B cell (primary cell): ENCODE measurements around the gene MAML2. TPM values are rescaled to one million over a fixed set of nuclear protein-coding genes. Genes with fewer than 3 reads are reported as not detected.

Experiments used
- ATAC-seq: fragments of 200-7000 bp; cut with Tn5 transposase; one replicate; pipeline ENCODE4 v1.10.0; 2021; ENCODE audit warnings: low read depth, mild to moderate bottlenecking, moderate number of reproducible peaks, moderate library complexity
- CTCF ChIA-PET: fragments of 350-600 bp; sonication (Branson Sonifier 250); formaldehyde crosslinking; loops from one replicate; lab custom pipeline; 2021; ENCODE audit warnings: antibody characterized with exemption, inconsistent platforms; lab: Charles Lee
- POLR2A ChIA-PET: fragments of 350-600 bp; sonication (Branson Sonifier 250); formaldehyde crosslinking; loops from one replicate; lab custom pipeline; 2021; ENCODE audit warnings: antibody characterized with exemption; lab: Charles Lee
- DNase-seq: peaks from one replicate; pipeline ENCODE4 v3.0.0; 2013
- H2AFZ ChIP-seq: 2 replicates; pipeline ENCODE4 v1.6.1; 2012; ENCODE audit warnings: mild to moderate bottlenecking, low read depth, low read length; ENCODE audit not compliant: insufficient read depth, poor library complexity, severe bottlenecking
- H3K27ac ChIP-seq, 2 donors: 1 replicate in 1 of 2; 2 replicates in 1 of 2; pipeline ENCODE4 v1.5.1; 2012 to 2013; ENCODE audit warnings: low read length in 2 of 2, mild to moderate bottlenecking in 2 of 2, moderate library complexity in 1 of 2
- H3K27me3 ChIP-seq, 4 experiments: fragments of 200-600 bp in 1 of 4; sonication (generic) in 1 of 4; replicated peaks in 1 of 4; 1 replicate in 2 of 4; 2 replicates in 2 of 4; pipeline versions ENCODE4 v1.6.1 to v1.7.0; 2013 to 2016; ENCODE audit warnings: low read length in 3 of 4, mild to moderate bottlenecking in 2 of 4, mixed read lengths in 1 of 4, moderate library complexity in 1 of 4; ENCODE audit not compliant: insufficient read depth in 4 of 4, control insufficient read depth in 3 of 4; ENCODE audit errors: control extremely low read depth in 1 of 4
- H3K36me3 ChIP-seq, 2 experiments: replicated peaks in 1 of 2; 1 replicate in 1 of 2; 2 replicates in 1 of 2; pipeline versions ENCODE4 v1.6.1 to v1.7.1; 2013; ENCODE audit warnings: low read length in 1 of 2; ENCODE audit not compliant: insufficient read depth in 2 of 2, control insufficient read depth in 1 of 2; ENCODE audit errors: control extremely low read depth in 1 of 2, extremely low read depth in 1 of 2
- H3K4me1 ChIP-seq, 2 donors: fragments of 200-600 bp in 1 of 2; sonication (generic) in 1 of 2; 1 replicate in 1 of 2; 2 replicates in 1 of 2; pipeline versions ENCODE4 v1.5.1 to v1.6.1; 2013 to 2017; ENCODE audit warnings: low read length in 2 of 2; ENCODE audit not compliant: control insufficient read depth in 2 of 2, insufficient read depth in 2 of 2
- H3K4me2 ChIP-seq: replicated peaks from 2 replicates; pipeline ENCODE3; 2012; ENCODE audit warnings: mild to moderate bottlenecking, low read depth, low read length; ENCODE audit not compliant: poor library complexity, severe bottlenecking
- H3K4me3 ChIP-seq, 5 experiments: fragments of 200-600 bp in 1 of 5; sonication (generic) in 1 of 5; 1 replicate in 3 of 5; 2 replicates in 2 of 5; pipeline versions ENCODE4 v1.5.1 to v1.7.0; 2011 to 2016; ENCODE audit warnings: low read length in 4 of 5, mild to moderate bottlenecking in 4 of 5, low read depth in 2 of 5, control low read depth in 1 of 5, moderate library complexity in 1 of 5; ENCODE audit not compliant: insufficient read depth in 1 of 5; ENCODE audit errors: control extremely low read depth in 1 of 5, extremely low read depth in 1 of 5
- H3K79me2 ChIP-seq: fragments of 200-600 bp; sonication (generic); one replicate; pipeline ENCODE4 v1.6.0; 2016; ENCODE audit warnings: low read length; ENCODE audit not compliant: control insufficient read depth, insufficient read depth
- H3K9ac ChIP-seq: fragments of 200-600 bp; sonication (generic); 2 replicates; pipeline ENCODE4 v1.6.1; 2017; ENCODE audit warnings: mild to moderate bottlenecking, low read length, moderate library complexity
- H3K9me3 ChIP-seq, 3 donors: one replicate each; pipeline versions ENCODE4 v1.6.1 to v1.7.1; 2013; ENCODE audit warnings: low read length in 2 of 3; ENCODE audit not compliant: control insufficient read depth in 2 of 3, insufficient read depth in 1 of 3; ENCODE audit errors: control extremely low read depth in 1 of 3
- H4K20me1 ChIP-seq: 2 replicates; pipeline ENCODE4 v1.6.0; 2012; ENCODE audit warnings: mild to moderate bottlenecking, low read length; ENCODE audit not compliant: insufficient read depth, control insufficient read depth, poor library complexity, severe bottlenecking
- H3K27ac Mint-ChIP-seq: one replicate; pipeline ENCODE4 v1.8.0; 2021; ENCODE audit warnings: mixed read lengths
- H3K27me3 Mint-ChIP-seq: one replicate; pipeline ENCODE4 v1.8.0; 2021; ENCODE audit warnings: mixed read lengths
- H3K4me1 Mint-ChIP-seq: one replicate; pipeline ENCODE4 v1.8.0; 2021; ENCODE audit warnings: mixed read lengths
- H3K4me3 Mint-ChIP-seq: one replicate; pipeline ENCODE4 v1.8.0; 2021; ENCODE audit warnings: mixed read lengths
- H3K9me3 Mint-ChIP-seq: one replicate; pipeline ENCODE4 v1.8.0; 2022; ENCODE audit warnings: mixed read lengths; ENCODE audit not compliant: insufficient read depth
- EZH2 ChIP-seq: IDR thresholded peaks from 2 replicates; pipeline ENCODE4 v1.6.1; 2012; ENCODE audit warnings: borderline replicate concordance, low read depth, mild to moderate bottlenecking, moderate library complexity, low read length; ENCODE audit not compliant: insufficient read depth, poor library complexity, severe bottlenecking
- WGBS: methylation state at CpG from one replicate; pipeline ENCODE4 v1.1.5; 2013; ENCODE audit warnings: missing lambda C conversion rate; ENCODE audit not compliant: insufficient coverage; 5-methylcytosine and 5-hydroxymethylcytosine counted together
- intact Hi-C: fragments of 100-400 bp; cut with micrococcal nuclease; formaldehyde crosslinking; loops from one replicate; pipeline ENCODE4 v1.10.0; 2022
- polyA plus RNA-seq: library from polyadenylated mRNA; depleted of rRNA; stranded (reverse); fragments of >200 nt; gene quantifications from 2 replicates; pipeline ENCODE4 v1.2.3, GENCODE V29; 2012
- total RNA-seq, 2 donors: library from RNA; stranded (reverse); fragments of 120-200 nt in 1 of 2; gene quantifications; 1 replicate in 1 of 2; 2 replicates in 1 of 2; pipeline versions ENCODE4 v1.2.3 to v1.2.4, GENCODE V29; 2013 to 2022
- TF ChIP-seq, protein P1 (sequence below): fragments of 200-600 bp; IDR thresholded peaks from one replicate; pipeline ENCODE4 v1.8.0; 2022; ENCODE audit warnings: antibody characterized with exemption, mild to moderate bottlenecking

The MAML2 gene
- total and polyA plus RNA-seq, 2 donors (not counting 1 experiment from before 2014, with no cell fraction given) = 10.7 to 26.4 TPM

DNA sequence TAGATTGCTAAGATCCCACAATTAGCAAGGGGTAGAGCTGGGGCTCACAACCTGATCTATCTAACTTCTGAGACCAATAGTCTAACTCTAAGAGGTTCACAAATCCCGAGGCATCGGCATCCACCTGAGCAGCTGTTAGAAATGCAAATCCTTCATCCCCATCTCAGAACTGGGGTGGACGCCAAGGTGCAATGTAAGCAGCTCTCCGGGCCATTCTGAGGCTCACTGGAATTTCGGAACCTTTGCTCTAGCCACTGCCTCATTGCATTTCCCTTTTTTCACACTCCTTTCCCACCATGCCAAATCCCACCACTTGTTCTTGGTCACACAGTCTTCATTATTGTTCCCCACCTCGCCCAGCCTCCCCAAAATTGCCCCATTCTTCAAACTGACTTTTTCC lies 29.8 kb downstream of the MAML2 start:
- TF ChIP-seq, protein P1, sequence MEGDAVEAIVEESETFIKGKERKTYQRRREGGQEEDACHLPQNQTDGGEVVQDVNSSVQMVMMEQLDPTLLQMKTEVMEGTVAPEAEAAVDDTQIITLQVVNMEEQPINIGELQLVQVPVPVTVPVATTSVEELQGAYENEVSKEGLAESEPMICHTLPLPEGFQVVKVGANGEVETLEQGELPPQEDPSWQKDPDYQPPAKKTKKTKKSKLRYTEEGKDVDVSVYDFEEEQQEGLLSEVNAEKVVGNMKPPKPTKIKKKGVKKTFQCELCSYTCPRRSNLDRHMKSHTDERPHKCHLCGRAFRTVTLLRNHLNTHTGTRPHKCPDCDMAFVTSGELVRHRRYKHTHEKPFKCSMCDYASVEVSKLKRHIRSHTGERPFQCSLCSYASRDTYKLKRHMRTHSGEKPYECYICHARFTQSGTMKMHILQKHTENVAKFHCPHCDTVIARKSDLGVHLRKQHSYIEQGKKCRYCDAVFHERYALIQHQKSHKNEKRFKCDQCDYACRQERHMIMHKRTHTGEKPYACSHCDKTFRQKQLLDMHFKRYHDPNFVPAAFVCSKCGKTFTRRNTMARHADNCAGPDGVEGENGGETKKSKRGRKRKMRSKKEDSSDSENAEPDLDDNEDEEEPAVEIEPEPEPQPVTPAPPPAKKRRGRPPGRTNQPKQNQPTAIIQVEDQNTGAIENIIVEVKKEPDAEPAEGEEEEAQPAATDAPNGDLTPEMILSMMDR = no peak
- no peak for TF ChIP-seq EZH2
- H3K4me2 ChIP-seq = no peak overlapping the region
- H3K27me3 Mint-ChIP-seq = no peaks in the 10 kb centered on the region
- H3K27ac Mint-ChIP-seq = no peak overlapping the region
- no peaks in the 10 kb centered on the region for H3K27me3 ChIP-seq
- ATAC-seq = no peak
- no peak overlapping the region for H3K4me3 ChIP-seq
- H3K79me2 ChIP-seq = peaks cover 49% of the 10 kb centered on the region
- H3K27ac ChIP-seq = no peak overlapping the region
- POLR2A ChIA-PET = no interaction called here
- H3K36me3 ChIP-seq = peaks cover 3 to 7% of the 10 kb centered on the region in 2 experiments
- intact Hi-C loops = no loop called here
- no peaks in the 10 kb centered on the region for H3K9me3 Mint-ChIP-seq
- H3K9ac ChIP-seq = no peak overlapping the region
- H3K9me3 ChIP-seq = no peaks in the 10 kb centered on the region
- no peak overlapping the region for H2AFZ ChIP-seq
- DNase-seq = no peak
- H4K20me1 ChIP-seq = peaks cover 8% of the 10 kb centered on the region
- H3K4me1 ChIP-seq = peaks cover 11 to 12% of the 10 kb centered on the region in 2 donors
- H3K4me1 Mint-ChIP-seq = peaks cover 53% of the 10 kb centered on the region
- CTCF ChIA-PET = no interaction called here
- 95% methylated on average over 6 of the region's 6 CpGs for WGBS
- no peak overlapping the region for H3K4me3 Mint-ChIP-seq

DNA sequence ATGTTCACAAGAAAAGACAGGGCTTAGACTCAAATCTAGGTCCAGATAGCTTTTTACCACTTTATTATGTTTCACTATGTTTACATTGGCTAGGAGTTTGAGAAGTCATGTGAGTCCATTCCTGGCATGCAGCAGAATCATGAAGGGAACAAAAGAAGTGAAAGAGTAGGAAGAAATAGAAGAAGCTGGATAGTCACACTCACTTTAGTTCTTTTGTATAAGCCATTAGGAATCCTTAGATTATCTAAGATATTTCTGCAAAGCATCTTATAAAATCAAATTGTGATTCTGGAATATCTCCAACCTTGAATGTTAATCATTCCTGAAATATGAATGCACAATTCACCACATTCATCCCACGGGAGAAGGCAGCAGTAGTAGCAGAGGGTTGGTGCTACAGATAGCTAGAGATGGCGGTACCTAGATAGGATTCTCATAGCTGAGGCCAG lies 31.9 kb downstream of the MAML2 start:
- peaks cover 11 to 12% of the 10 kb centered on the region in 2 donors for H3K4me1 ChIP-seq
- peaks cover 54% of the 10 kb centered on the region for H3K4me1 Mint-ChIP-seq
- CTCF ChIA-PET = interaction anchor here (1.1 to 6.6 kb wide), 2 partner anchors 28 to 31 kb away, joined by 3 to 40 read pairs; partner anchors contain the start of gene MAML2
- DNase-seq (no peak), ATAC-seq (no peak)
- H3K9ac ChIP-seq = no peak overlapping the region
- H3K27ac ChIP-seq = no peak overlapping the region
- TF ChIP-seq, protein P1 = no peak
- TF ChIP-seq EZH2 = no peak
- H3K9me3 Mint-ChIP-seq = no peaks in the 10 kb centered on the region
- no peak overlapping the region for H3K4me2 ChIP-seq
- H2AFZ ChIP-seq = no peak overlapping the region
- no peaks in the 10 kb centered on the region for H3K9me3 ChIP-seq
- 100% methylated on average over 1 of the region's 2 CpGs for WGBS
- intact Hi-C loops = no loop called here
- POLR2A ChIA-PET = no interaction called here
- no peaks in the 10 kb centered on the region for H3K27me3 Mint-ChIP-seq
- no peak overlapping the region for H3K4me3 Mint-ChIP-seq
- H3K27me3 ChIP-seq = no peaks in the 10 kb centered on the region
- peaks cover 46% of the 10 kb centered on the region for H3K79me2 ChIP-seq
- peaks cover 0 to 5% of the 10 kb centered on the region in 2 experiments for H3K36me3 ChIP-seq
- peaks cover 8% of the 10 kb centered on the region for H4K20me1 ChIP-seq
- no peak overlapping the region for H3K27ac Mint-ChIP-seq
- no peak overlapping the region for H3K4me3 ChIP-seq
